Pancreas (tissue), 10 donors: Measurements from ENCODE around the gene EGFR. TPM values are rescaled to one million over a fixed set of nuclear protein-coding genes. Genes with fewer than 3 reads are reported as not detected.

ENCODE experiments used
- ATAC-seq, 4 donors: fragments of 200-7000 bp; cut with Tn5 transposase; one replicate each; pipeline versions ENCODE4 v1.8.0 to v1.9.1; 2020; ENCODE audit warnings: mild to moderate bottlenecking in 4 of 4, moderate library complexity in 4 of 4
- DNase-seq, 6 donors: peaks; one replicate each; pipeline ENCODE4 v3.0.0-alpha.2; 2020
- FAIRE-seq: peaks from 2 replicates; lab custom pipeline; 2012; peaks lifted over from hg19 to GRCh38; lab: Jason Lieb, UNC
- H3K27ac ChIP-seq, 4 donors: fragments of 200-600 bp; sonication (generic); 1 replicate in 3 of 4; 2 replicates in 1 of 4; pipeline versions ENCODE4 v1.5.0 to v1.8.0; 2020
- H3K27me3 ChIP-seq, 4 donors: fragments of 200-600 bp; one replicate each; pipeline ENCODE4 v1.8.0; 2021
- H3K36me3 ChIP-seq, 3 donors: fragments of 200-600 bp; sonication (generic) in 1 of 3; one replicate each; pipeline versions ENCODE4 v1.5.0 to v1.8.0; 2020 to 2021
- H3K4me1 ChIP-seq, 3 donors: fragments of 200-600 bp; one replicate each; pipeline ENCODE4 v1.8.0; 2021
- H3K4me3 ChIP-seq, 4 donors: fragments of 200-600 bp; sonication (generic) in 2 of 4; one replicate each; pipeline versions ENCODE4 v1.5.0 to v1.8.0; 2020 to 2021
- H3K9me3 ChIP-seq, 4 donors: fragments of 200-600 bp; one replicate each; pipeline ENCODE4 v1.8.0; 2021
- WGBS, 2 donors: extraction: QIAGEN DNeasy Blood & Tissue Kit; methylation state at CpG; one replicate each; pipeline ENCODE4 v1.1.7; 2013; 5-methylcytosine and 5-hydroxymethylcytosine counted together
- intact Hi-C, 3 donors: fragments of 100-400 bp; cut with DNase I; formaldehyde crosslinking; loops; one replicate each; pipeline versions ENCODE4 v1.11.1 to v1.14.2; 2022
- polyA plus RNA-seq, 2 donors: library from polyadenylated mRNA; stranded (reverse); fragments of 200-250 nt; gene quantifications; one replicate each; pipeline ENCODE4 v1.2.3, GENCODE V29; 2013
- total RNA-seq, 6 donors: library from RNA; stranded (reverse); fragmentation: NEBNext Ultra II Directional in 4 of 6; extraction: Animal tissue kit (Norgen Biotek cat#: 25700) in 4 of 6; gene quantifications; one replicate each; pipeline versions ENCODE4 v1.2.1 to v1.2.4, GENCODE V29; 2021 to 2023
- TF ChIP-seq, protein P1 (sequence below), 4 donors: fragments of 200-600 bp; sonication (generic) in 3 of 4; IDR thresholded peaks; one replicate each; pipeline versions ENCODE4 v1.5.0 to v1.8.0; 2021; ENCODE audit warnings: antibody characterized with exemption in 4 of 4
- donor health status: healthy with polysubstance abuse.
- donor health status: DM: no; HTN: no; CAD: no; lungs with moderate emphysema.
- donor health status: DM: no; HTN: no; CAD: no.
- donor health status: control.
- donor health status: control.
- donor health status: Bipolar disorder and iron deficiency.
- donor health status: DM: yes; HTN: yes; CAD: no.
- donor health status: DM: no; HTN: no; CAD: no.
- donor health status: DM: no; HTN: no; CAD: no.
- donor health status: DM: yes; HTN: yes; CAD: no.

Gene EGFR
- total and polyA plus RNA-seq, 8 donors, result 5.5 to 38.8 (median 30.3) TPM

DNA sequence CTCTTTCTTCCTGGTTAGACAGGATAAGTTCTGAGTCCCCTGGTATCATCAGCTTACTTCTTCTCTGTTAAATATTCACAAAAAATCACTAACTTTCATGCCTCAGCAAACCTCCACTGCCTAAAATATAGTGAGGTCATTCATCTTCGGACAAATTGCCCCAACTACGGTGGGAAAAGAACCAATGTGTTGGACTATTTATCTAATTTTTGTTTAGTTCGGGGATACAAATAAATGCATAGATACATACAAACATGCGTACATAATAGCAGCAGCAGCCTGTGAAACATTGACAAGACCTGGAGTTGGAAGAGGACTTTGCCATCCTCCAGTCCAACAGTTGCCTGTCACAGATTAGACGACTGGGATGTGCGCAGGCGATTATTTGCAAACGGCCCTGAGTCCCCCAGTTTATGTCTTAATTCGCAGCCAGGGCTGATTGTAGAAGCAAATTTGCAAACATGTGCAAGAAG is 51.5 kb downstream of the EGFR start:
- Histone ChIP-seq H3K36me3 (no peaks in the 10 kb centered on the region), H3K27ac (peak overlapping the region in 2 of 4 donors; percentile 25 to 31), H3K4me1 (peaks cover 0 to 31% (median 24%) of the 10 kb centered on the region in 3 donors), H3K9me3 (no peaks in the 10 kb centered on the region), H3K4me3 (no peak overlapping the region), H3K27me3 (no peaks in the 10 kb centered on the region)
- TF ChIP-seq, protein P1, sequence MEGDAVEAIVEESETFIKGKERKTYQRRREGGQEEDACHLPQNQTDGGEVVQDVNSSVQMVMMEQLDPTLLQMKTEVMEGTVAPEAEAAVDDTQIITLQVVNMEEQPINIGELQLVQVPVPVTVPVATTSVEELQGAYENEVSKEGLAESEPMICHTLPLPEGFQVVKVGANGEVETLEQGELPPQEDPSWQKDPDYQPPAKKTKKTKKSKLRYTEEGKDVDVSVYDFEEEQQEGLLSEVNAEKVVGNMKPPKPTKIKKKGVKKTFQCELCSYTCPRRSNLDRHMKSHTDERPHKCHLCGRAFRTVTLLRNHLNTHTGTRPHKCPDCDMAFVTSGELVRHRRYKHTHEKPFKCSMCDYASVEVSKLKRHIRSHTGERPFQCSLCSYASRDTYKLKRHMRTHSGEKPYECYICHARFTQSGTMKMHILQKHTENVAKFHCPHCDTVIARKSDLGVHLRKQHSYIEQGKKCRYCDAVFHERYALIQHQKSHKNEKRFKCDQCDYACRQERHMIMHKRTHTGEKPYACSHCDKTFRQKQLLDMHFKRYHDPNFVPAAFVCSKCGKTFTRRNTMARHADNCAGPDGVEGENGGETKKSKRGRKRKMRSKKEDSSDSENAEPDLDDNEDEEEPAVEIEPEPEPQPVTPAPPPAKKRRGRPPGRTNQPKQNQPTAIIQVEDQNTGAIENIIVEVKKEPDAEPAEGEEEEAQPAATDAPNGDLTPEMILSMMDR (IDR thresholded peaks at IDR 0.05), result no peak
- intact Hi-C loops, result loop anchor here in 1 of 3 donors (10.0 kb wide), 1 partner anchor 46 kb away; no protein-coding TSS in a partner anchor
- WGBS, 2 donors, result 66 to 67% methylated on average over 9 of the region's 9 CpGs
- DNase-seq (no peak), ATAC-seq (no peak), FAIRE-seq (no peak)

DNA sequence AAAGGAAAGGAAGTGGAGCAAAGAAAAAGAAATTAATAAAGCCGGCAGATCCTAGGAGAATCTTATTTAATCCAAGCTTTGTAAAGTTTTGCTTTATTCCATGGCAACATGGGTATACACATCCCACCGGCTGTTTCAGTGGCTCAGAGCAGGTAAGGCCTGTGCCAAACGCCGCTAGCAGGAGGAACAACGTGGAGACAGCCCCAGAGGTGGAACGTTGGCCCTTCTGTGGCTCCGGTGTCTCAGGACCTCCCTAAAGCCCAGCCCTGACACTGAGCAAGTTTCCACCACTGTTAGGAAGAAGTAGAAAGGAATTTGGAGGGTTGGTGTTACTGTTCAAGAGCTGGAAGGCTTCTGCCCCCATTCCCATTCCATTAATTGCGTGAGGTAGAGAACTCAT is 52.0 kb downstream of the EGFR start:
- intact Hi-C loops, result loop anchor here in 1 of 3 donors (10.0 kb wide), 1 partner anchor 46 kb away; no protein-coding TSS in a partner anchor
- peak overlapping the region in 2 of 4 donors; percentile 24 to 31 for H3K27ac ChIP-seq
- FAIRE-seq (no peak), ATAC-seq (no peak), DNase-seq (no peak)
- TF ChIP-seq, protein P1 (IDR thresholded peaks at IDR 0.05), result no peak
- 79 to 82% methylated on average over 8 of the region's 8 CpGs for WGBS, 2 donors
- peaks cover 4 to 33% (median 27%) of the 10 kb centered on the region in 3 donors for H3K4me1 ChIP-seq
- no peaks in the 10 kb centered on the region for H3K9me3 ChIP-seq
- H3K4me3 ChIP-seq, result no peak overlapping the region
- no peaks in the 10 kb centered on the region for H3K36me3 ChIP-seq
- no peaks in the 10 kb centered on the region for H3K27me3 ChIP-seq

DNA sequence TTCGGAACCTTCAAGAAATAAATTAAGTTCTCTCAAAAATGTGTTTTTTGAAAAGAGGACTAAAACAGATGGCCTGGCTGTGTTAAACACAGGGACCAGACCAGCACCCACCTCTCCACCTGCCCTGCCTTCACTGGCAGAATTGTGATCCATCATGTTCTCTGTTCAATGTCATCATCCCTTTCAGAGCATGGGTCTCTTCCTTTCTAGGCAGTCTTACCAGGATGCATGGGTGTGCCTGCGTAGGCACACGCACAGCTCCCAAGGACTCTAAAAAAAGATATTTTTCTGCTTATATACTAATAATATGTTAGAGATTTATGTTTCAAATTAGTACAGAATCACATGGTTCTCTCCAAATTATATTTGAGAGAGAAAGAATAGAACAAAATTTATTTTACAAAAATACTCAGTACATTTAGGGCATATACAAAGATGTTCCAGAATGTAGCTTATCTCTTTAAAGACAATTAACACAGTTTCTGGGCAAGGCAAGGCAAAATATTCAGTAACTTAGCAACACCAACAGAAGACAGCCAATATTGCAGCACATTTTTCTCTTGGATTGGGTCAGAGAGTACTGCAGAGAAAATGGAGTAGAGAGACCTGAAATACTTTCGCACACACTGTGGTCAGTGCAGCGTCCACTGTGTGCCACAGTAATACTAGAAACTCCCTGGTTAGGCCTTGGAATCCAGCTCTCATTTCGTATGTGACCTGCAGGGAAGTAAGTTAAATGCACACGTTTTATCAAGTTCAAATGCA is 52.8 kb downstream of the EGFR start:
- H3K27ac ChIP-seq, result no peak overlapping the region
- ATAC-seq, result peak in 2 of 4 donors; percentile 11 to 12
- 84 to 90% methylated on average over 7 of the region's 7 CpGs for WGBS, 2 donors
- H3K27me3 ChIP-seq, result no peaks in the 10 kb centered on the region
- H3K4me3 ChIP-seq, result no peak overlapping the region
- no peak for DNase-seq
- TF ChIP-seq, protein P1 (IDR thresholded peaks at IDR 0.05), result no peak
- FAIRE-seq, result no peak
- H3K9me3 ChIP-seq, result no peaks in the 10 kb centered on the region
- intact Hi-C loops, result loop anchor here in 1 of 3 donors (10.0 kb wide), 1 partner anchor 47 kb away; no protein-coding TSS in a partner anchor
- H3K4me1 ChIP-seq, result peaks cover 11 to 40% (median 35%) of the 10 kb centered on the region in 3 donors
- H3K36me3 ChIP-seq, result no peaks in the 10 kb centered on the region

DNA sequence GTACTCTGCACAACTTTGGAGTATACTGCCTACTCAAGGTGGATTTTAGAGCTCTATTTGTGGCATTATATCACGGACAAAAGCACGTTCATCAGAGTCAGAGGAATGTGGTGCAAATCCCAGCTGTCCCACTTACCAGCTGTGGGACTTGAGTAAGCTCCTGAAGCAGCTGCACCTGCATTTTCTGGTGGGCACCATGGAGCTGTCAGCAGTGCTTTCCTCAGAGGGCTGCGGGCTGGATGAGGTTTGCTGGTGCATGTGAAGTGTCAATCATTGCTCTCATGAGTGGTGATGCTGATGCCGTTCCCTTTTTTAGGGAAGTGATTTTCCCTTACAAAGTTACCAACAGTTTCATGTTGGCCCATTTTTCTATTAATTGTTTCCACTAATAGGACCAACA is 53.4 kb downstream of the EGFR start:
- Histone ChIP-seq H3K27me3 (no peaks in the 10 kb centered on the region), H3K36me3 (no peaks in the 10 kb centered on the region), H3K4me1 (peaks cover 14 to 47% (median 41%) of the 10 kb centered on the region in 3 donors), H3K9me3 (no peaks in the 10 kb centered on the region), H3K4me3 (no peak overlapping the region), H3K27ac (no peak overlapping the region)
- intact Hi-C loops, result loop anchor here in 1 of 3 donors (10.0 kb wide), 1 partner anchor 47 kb away; no protein-coding TSS in a partner anchor
- 81 to 90% methylated on average over 4 of the region's 4 CpGs for WGBS, 2 donors
- TF ChIP-seq, protein P1 (IDR thresholded peaks at IDR 0.05), result no peak
- DNase-seq, result no peak
- no peak for FAIRE-seq
- no peak for ATAC-seq
